ENCODE measurements around the gene SMC4.

SMC4 gene

DNA sequence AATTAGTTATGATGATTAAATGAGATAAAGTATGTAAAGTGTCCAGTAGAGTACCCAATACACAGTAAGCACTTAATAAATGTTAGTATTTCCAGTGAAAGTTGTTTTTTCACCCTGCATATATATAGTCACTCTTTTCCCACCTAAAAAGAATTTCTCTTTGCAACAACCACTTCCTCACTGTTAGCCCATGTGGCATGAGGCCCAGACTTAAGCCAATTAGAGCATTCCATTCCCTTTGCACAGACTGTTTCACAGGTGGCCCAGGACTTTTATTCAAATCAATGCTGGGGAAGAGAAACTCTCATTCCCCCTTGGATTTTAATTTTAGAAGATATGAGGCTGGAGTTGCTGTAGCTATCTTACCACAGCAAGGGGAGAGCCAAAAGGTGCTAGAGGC is 4.2 kb upstream of the SMC4 start:
- no peak for DNase-seq

DNA sequence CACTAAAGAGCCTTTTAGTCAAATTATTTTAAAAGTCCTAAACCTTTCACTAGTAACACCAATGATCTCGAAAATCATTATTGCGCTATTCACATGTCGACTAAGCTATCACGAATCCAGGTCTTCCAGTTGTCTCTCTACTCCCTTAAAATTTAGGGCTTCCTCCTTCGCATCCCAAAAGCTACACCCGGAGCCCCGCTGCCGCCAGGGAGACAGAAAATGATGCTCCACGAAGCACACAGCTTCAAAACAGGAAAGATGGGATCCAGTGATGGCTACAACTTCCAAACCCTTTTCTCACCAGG is 678 bp upstream of the SMC4 start:
- no peak for DNase-seq

- peak; percentile 22 for DNase-seq
These were observed 716 bp downstream of the SMC4 start for GRCh38 chr3:160400030-160400701.

DNA sequence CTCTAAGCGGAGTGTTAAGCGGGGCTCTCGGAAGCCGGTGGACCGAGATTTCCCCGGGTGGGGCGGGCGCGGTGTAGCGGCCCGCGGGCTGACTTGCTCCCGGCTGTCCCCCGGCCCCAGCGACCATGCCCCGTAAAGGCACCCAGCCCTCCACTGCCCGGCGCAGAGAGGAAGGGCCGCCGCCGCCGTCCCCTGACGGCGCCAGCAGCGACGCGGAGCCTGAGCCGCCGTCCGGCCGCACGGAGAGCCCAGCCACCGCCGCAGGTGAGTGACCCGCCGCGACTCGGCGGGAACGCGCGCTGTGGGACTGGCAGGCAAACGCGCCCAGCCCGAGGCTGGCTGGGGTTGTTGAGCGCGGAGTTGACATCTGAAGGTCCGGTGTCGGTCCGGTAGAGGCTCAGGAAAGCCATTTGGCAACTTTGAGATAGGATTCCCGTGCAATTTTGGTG is 1.3 kb downstream of the SMC4 start:
- DNase-seq: no peak

DNA sequence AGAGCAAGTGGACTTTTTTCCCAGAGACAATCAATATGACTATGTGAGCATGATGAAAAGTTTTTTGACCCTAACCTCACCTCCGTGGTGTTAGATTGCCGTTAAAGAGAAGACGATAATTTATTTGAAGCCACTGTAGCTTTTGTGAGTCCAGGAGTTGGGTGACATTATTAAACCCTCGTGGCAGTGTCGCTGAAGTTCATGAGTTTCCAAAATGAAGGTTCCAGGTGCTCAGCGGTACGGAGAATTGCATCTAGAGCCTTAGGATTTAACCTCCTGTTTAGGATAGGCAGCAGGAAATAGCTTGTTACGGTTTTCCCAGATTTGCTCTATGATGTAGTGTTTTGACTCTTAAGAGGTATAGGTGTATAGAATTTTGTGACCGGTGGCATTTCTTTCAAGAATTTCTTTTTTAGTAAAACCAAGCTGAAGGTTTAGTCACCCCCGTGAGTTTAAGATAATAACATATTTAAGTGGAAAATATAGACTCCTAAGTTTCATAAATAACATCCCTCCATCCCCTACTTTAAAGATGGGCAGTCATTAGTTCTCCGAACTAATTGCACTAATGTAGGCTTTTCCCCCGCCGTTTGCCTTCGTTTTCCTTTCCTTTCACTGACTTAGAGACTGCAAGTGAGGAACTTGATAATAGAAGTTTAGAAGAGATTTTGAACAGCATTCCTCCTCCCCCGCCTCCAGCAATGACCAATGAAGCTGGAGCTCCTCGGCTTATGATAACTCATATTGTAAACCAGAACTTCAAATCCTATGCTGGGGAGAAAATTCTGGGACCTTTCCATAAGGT is 2.0 kb downstream of the SMC4 start:
- no peak for DNase-seq

DNA sequence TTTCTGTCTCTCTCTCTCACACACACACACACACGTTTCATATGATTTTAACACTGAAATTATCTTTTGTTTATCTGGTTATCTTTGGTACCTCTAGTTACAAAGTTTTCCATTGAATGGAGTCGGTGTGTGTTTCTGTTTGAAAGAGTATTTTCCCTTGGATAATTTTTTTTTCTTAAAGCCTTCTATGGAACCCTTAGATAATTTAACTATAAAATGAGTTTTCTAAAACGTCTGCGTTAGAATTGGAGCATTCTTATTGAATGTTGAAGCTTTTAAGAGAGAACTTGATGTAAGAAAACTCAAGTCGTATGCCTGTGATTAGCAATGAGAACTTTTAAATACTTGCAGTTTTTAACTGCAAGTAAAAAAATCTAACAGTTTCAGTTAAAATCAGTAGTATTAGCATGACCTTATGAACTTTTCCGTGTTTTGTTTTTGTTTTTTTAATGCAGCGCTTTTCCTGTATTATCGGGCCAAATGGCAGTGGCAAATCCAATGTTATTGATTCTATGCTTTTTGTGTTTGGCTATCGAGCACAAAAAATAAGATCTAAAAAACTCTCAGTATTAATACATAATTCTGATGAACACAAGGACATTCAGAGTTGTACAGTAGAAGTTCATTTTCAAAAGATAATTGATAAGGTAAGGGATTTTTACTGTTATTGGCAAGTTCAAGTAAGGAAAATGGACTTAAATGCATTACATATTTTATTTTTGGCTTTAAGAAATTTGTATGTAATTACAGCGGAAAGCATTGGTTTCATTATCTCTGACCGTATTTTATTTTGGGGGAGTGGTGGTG is 3.0 kb downstream of the SMC4 start:
- no peak for DNase-seq

- DNase-seq: no peak
These were observed 3.6 kb downstream of the SMC4 start for GRCh38 chr3:160403028-160403545.

- no peak for DNase-seq
These were observed 4.5 kb downstream of the SMC4 start for GRCh38 chr3:160403796-160404470.

DNA sequence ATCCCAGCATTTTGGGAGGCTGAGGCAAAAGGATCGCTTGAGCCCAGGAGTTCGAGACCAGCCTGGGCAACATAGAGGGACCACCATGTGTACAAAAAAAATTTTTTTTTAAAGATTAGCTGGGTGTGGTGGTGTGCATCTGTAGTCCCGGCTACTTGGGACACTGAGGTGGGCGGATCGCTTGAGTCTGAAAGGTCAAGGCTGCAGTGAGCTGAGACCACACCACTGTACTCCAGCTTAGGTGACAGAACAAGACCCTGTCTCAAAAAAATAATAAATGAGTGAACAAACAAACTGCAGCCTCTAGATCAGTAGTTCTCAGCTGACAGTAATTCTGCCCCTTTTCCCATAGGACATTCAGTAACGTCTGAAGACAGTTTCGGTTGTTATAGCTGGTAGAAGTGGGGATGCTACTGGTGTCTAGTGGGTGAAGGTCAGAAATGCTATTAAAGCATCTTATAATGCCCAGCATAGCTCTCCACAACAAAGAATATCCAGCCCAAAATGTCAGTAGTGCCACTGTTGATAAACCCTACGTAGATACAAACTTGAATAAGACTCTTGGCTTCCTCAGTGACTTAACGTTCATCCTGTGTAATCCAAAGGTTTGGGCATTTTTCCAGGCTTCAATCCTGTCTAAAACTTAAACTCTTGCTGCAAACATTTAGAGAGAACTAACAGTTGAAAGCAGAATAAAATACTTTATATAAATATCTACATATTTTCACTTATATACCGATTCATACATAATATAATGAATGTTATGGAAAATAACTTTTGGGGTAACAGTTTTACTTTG is 10.6 kb downstream of the SMC4 start:
- DNase-seq: no peak

- DNase-seq: no peak
These were observed 13.0 kb downstream of the SMC4 start for GRCh38 chr3:160412477-160412876.

DNA sequence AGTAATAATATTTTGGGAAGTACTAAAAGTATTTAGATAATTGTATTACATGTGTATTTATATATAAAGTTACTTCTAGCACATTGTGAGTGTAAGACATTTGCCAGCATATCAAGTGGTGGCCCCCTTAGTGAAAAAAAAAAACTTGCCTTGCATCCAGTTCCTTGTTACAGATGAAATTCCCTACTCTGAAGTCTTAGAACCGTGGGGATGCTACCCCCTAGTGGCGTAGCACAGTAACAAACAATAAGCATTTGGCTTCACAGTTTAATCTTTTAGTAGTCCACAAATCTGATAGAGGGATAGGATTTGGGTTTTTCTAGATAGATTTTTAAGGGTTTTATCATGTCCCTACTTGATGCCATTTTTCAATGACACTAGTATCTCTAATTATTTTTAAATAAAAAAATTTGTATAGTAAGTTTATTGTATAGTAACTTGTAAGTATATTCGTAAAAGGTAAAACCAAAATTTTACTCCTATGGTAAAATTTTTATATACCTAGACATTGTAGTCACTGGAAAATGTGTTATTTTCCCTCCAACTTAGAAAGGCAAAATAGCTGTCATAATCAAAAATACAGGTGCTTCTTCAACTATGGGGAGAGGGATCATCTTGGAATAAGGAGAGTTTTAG is 14.3 kb downstream of the SMC4 start:
- DNase-seq: peak; percentile 64

DNA sequence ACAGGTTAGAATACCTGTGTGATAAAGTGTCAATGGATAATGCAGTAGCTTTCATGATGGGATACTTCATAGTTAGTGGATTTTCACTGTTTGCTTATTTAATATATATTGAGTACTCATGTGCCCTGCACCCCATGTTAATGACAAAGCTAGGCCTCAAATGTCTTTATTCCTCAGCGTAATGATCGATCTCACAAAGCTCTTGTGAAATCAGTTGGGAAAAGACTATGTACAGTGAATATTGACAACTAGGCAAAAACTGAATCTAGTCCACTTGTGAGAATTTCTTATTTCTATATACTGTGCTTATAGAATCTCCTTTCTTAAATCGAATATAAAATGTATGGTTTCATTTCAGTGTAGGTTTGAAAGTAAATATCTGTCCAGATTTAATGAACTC is 17.9 kb downstream of the SMC4 start:
- DNase-seq: no peak

DNA sequence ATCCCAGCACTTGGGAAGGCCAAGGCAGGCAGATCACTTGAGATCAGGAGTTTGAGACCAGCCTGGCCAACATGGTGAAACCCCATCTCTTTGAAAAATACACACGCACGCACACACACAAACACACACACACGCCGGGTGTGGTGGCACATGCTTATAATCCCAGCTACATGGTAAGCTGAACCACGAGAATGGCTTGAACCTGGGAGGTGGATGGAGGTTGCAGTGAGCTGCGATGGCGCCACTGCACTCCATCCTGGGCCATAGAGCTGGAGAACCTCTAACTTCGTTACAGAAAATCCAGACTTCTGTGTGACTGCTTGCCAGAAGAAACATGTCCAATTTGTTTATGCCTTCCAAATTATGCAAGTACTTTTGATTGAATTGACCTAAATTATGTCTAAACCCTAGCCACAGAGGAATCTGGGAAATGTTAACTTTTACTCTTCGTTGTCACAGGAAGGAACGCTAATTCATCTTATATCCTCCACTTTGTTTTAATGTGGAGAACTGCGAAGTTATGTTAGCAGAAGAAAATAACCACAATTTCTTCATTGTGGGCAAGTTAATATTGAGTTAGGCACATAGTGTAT is 28.5 kb downstream of the SMC4 start:
- DNase-seq: no peak

DNA sequence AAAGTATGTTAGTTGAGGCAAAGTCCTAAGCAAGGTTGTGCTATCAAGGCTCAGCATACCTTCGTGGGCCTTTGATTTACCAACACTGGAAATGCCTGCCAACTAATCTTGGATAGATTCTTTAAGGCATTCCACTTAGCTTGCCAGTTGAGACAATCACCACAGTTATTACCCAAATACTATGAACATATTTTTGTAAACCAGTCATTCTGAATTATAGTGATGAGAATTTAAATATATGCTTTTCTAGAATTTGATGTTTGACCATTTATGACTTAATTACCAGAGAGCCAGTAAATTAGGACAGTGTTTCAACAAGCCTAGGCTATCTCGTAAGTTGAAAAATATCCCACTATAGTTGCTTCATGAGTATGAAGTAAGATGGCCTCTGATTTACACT is 34.6 kb downstream of the SMC4 start:
- no peak for DNase-seq

GRCh38 chr3:160435095-160435494 is 35.6 kb downstream of the SMC4 start:
- DNase-seq: no peak

DNA sequence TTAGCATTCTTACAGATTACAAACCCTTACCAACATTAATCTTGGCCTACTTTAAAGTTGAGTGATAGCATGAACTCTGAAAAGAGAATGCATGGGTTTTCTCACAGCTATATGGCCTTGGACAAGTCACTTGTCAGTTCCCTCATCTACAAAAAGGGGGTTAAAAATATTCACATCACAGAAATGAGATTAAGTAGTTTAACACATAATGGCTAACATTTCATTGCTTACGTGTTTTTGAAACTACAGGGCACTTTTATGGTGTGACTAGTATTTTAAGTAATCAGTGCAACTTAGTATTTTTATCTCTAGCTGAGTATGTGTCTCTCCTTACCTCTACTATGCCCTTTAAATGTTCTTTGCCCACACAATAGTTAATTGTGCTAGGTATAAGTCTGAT is 36.3 kb downstream of the SMC4 start:
- DNase-seq: no peak

GRCh38 chr3:160437083-160437455 is 37.6 kb downstream of the SMC4 start:
- no peak for DNase-seq

DNA sequence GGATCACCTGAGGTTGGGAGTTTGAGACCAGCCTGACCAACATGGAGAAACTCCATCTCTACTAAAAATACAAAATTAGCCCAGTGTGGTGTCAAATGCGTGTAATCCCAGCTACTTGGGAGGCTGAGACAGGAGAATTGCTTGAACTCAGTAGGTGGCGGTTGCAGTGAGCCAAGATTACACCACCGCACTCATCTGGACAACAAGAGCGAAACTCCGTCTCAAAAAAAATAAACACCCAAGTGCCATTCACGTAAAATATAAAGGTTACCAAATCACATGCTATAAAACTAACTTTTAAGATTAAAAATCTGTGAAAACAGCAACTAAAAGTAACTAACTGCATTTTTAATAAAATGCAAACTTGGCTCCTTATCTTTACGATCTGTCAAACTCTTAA is 41.2 kb downstream of the SMC4 start:
- DNase-seq: no peak

- DNase-seq: no peak
These were observed 45.0 kb downstream of the SMC4 start for GRCh38 chr3:160444411-160444810.

DNA sequence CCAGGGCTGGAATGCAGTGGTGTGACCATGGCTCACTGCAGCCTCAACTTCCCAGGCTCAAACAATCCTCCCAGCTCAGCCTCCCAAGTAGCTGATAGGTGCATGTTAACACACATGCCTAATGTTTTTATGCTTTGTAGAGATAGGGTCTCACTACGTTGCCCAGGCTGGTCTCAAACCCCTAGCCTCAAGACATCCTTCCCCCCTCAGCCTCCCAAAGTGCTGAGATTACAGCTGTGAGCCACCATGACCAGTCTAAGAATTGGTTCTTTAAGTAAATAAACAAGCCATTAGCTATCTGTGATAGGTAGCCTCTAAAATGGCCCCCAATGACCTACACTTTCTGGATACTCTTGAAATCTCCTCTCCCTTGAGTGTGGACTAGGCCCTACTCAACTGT is 46.4 kb downstream of the SMC4 start:
- no peak for DNase-seq

GRCh38 chr3:160446522-160447056 is 47.1 kb downstream of the SMC4 start:
- DNase-seq: no peak
